Caki2 (cell line): ENCODE measurements around the gene PDCD4. TPM values are rescaled to one million over a fixed set of nuclear protein-coding genes. Genes with fewer than 3 reads are reported as not detected.

Experiments used
- DNase-seq: peaks from one replicate; pipeline ENCODE4 v3.0.0-alpha.2; 2015; ENCODE audit warnings: low read depth
- in situ Hi-C: cut with HindIII; loops from 2 replicates; pipeline ENCODE4 v1.10.0; 2016; ENCODE audit warnings: low sequenced_read_pairs, low pct_unique_long_range_greater_than_20kb, mixed read lengths
- total RNA-seq: library from RNA; depleted of rRNA; stranded (reverse); fragments of >200 nt; shearing (Covaris generic); gene quantifications from 2 replicates; pipeline ENCODE4 v1.2.3, GENCODE V29; 2014; ENCODE audit warnings: low replicate concordance; rRNA removed

PDCD4 gene
- total RNA-seq, 1 experiment from 2014 or later: 21.7 TPM

- no peak for DNase-seq
- in situ Hi-C loops: no loop called here
Observed at GRCh38 chr10:110932505-110933180, 60.9 kb downstream of the PDCD4 start.

GRCh38 chr10:110936757-110937156 lies 65.0 kb downstream of the PDCD4 start:
- in situ Hi-C loops: no loop called here
- no peak for DNase-seq

- DNase-seq: no peak
- in situ Hi-C loops: no loop called here
Observed at GRCh38 chr10:110939419-110939818, 67.7 kb downstream of the PDCD4 start.

GRCh38 chr10:110944792-110945396 lies 73.2 kb downstream of the PDCD4 start:
- in situ Hi-C loops: no loop called here
- DNase-seq: no peak

- DNase-seq: no peak
- in situ Hi-C loops: no loop called here
Observed at GRCh38 chr10:110946496-110946895, 74.8 kb downstream of the PDCD4 start.

- DNase-seq: no peak
- in situ Hi-C loops: no loop called here
Observed at GRCh38 chr10:110947061-110947595, 75.4 kb downstream of the PDCD4 start.

Other genes with a start within 250 kb of the PDCD4 start
- gene RBM20, start 227.6 kb upstream of the PDCD4 start, total RNA-seq: 7.2 and 7.7 TPM in 2 replicates
- 12.3 and 32.9 TPM in 2 replicates for gene BBIP1, start 47.3 kb downstream of the PDCD4 start, total RNA-seq
- gene SHOC2, start 47.7 kb downstream of the PDCD4 start, total RNA-seq: 14.3 and 17.9 TPM in 2 replicates
- not detected in 2 replicates for gene ADRA2A, start 205.1 kb downstream of the PDCD4 start, total RNA-seq